Fibroblast of lung (primary cell): Measurements from ENCODE around the gene MLPH. TPM values are rescaled to one million over a fixed set of nuclear protein-coding genes. Genes with fewer than 3 reads are reported as not detected.

ENCODE experiments used
- DNase-seq, 2 donors: peaks; one replicate each; pipeline versions ENCODE4 v3.0.0 to v3.0.0-alpha.2; 2010; ENCODE audit warnings: low read depth in 2 of 2
- H2AFZ ChIP-seq: 2 replicates; pipeline ENCODE4 v1.5.1; 2012; ENCODE audit warnings: low read length, control low read depth, inconsistent platforms
- H3K27ac ChIP-seq: 2 replicates; pipeline ENCODE4 v1.5.1; 2011; ENCODE audit warnings: low read length, control low read depth; ENCODE audit not compliant: insufficient read depth
- H3K27me3 ChIP-seq: 2 replicates; pipeline ENCODE4 v1.5.1; 2011; ENCODE audit warnings: mild to moderate bottlenecking, low read length; ENCODE audit not compliant: control insufficient read depth, insufficient read depth
- H3K36me3 ChIP-seq: 2 replicates; pipeline ENCODE4 v1.5.1; 2011; ENCODE audit warnings: low read length; ENCODE audit not compliant: control insufficient read depth, insufficient read depth
- H3K4me1 ChIP-seq: 2 replicates; pipeline ENCODE4 v1.5.1; 2011; ENCODE audit warnings: low read length; ENCODE audit not compliant: control insufficient read depth, insufficient read depth; ENCODE audit errors: extremely low read depth
- H3K4me2 ChIP-seq: 2 replicates; pipeline ENCODE4 v1.5.1; 2011; ENCODE audit warnings: low read length, control low read depth; ENCODE audit not compliant: insufficient read depth; ENCODE audit errors: extremely low read depth
- H3K4me3 ChIP-seq, 4 experiments: fragments of 200-600 bp in 1 of 4; sonication (generic) in 1 of 4; replicated peaks in 1 of 4; 2 replicates each; pipeline ENCODE4 v1.5.1; 2011 to 2016; ENCODE audit warnings: low read length in 4 of 4, low read depth in 3 of 4, mild to moderate bottlenecking in 3 of 4, control low read depth in 2 of 4, inconsistent platforms in 1 of 4, mixed read lengths in 1 of 4; ENCODE audit not compliant: insufficient read depth in 1 of 4; ENCODE audit errors: control extremely low read depth in 1 of 4
- H3K79me2 ChIP-seq: 2 replicates; pipeline ENCODE4 v1.5.1; 2012; ENCODE audit warnings: mild to moderate bottlenecking, low read length, inconsistent platforms; ENCODE audit not compliant: control insufficient read depth, insufficient read depth
- H3K9ac ChIP-seq: 2 replicates; pipeline ENCODE4 v1.5.1; 2011; ENCODE audit warnings: mild to moderate bottlenecking, low read length, control low read depth; ENCODE audit not compliant: insufficient read depth
- H3K9me3 ChIP-seq: 2 replicates; pipeline ENCODE4 v1.5.1; 2012; ENCODE audit warnings: low read depth, low read length; ENCODE audit not compliant: control insufficient read depth, insufficient read depth
- H4K20me1 ChIP-seq: 2 replicates; pipeline ENCODE4 v1.5.1; 2011; ENCODE audit warnings: low read length; ENCODE audit not compliant: control insufficient read depth, insufficient read depth; ENCODE audit errors: extremely low read depth
- CTCF ChIP-seq, 2 donors: IDR thresholded peaks in 1 of 2; conservative IDR thresholded peaks in 1 of 2; 1 replicate in 1 of 2; 2 replicates in 1 of 2; pipeline ENCODE4 v1.5.1; 2011 to 2012; ENCODE audit warnings: low read length in 2 of 2, control low read depth in 1 of 2, inconsistent platforms in 1 of 2, low read depth in 1 of 2, mild to moderate bottlenecking in 1 of 2
- EZH2 ChIP-seq: IDR thresholded peaks from 2 replicates; pipeline ENCODE4 v1.5.1; 2012; ENCODE audit warnings: low read length, control low read depth, mild to moderate bottlenecking; ENCODE audit errors: missing control alignments
- polyA plus RNA-seq, 2 donors: library from polyadenylated mRNA; depleted of rRNA in 1 of 2; stranded (reverse) in 1 of 2; unstranded in 1 of 2; fragments of >200 nt; gene quantifications; 2 replicates each; pipeline ENCODE4 v1.2.1, GENCODE V29; 2011 to 2012; ENCODE audit warnings: missing spikeins in 1 of 2
- total RNA-seq: library from RNA; depleted of rRNA; stranded (reverse); fragments of >200 nt; gene quantifications from 2 replicates; pipeline ENCODE4 v1.2.1, GENCODE V29; 2014

The MLPH gene
- total and polyA plus RNA-seq, 2 donors (not counting 1 experiment from before 2014, with no cell fraction given), result 3.1 to 10.7 TPM

- Histone ChIP-seq H2AFZ (no peak overlapping the region), H3K4me3 (no peak overlapping the region), H3K4me1 (peaks cover 8% of the 10 kb centered on the region), H4K20me1 (no peaks in the 10 kb centered on the region), H3K27ac (no peak overlapping the region), H3K4me2 (no peak overlapping the region), H3K36me3 (no peaks in the 10 kb centered on the region), H3K9ac (no peak overlapping the region), H3K27me3 (no peaks in the 10 kb centered on the region), H3K79me2 (no peaks in the 10 kb centered on the region), H3K9me3 (no peaks in the 10 kb centered on the region)
- DNase-seq, result no peak
- TF ChIP-seq CTCF (conservative IDR thresholded peaks at IDR 0.05 in 1 of 2, IDR thresholded peaks at IDR 0.05 in 1 of 2; ENCODE audit: low read depth in 1 of 2, low read length in 2 of 2), result no peak
- TF ChIP-seq EZH2, result no peak
These were observed 115.4 kb downstream of the MLPH start for GRCh38 chr2:237602409-237602808.

GRCh38 chr2:237603049-237603717 lies 116.1 kb downstream of the MLPH start:
- Histone ChIP-seq H3K4me2 (no peak overlapping the region), H3K27ac (peak overlapping the region; percentile 22), H3K9me3 (no peaks in the 10 kb centered on the region), H3K36me3 (no peaks in the 10 kb centered on the region), H3K4me3 (no peak overlapping the region), H3K4me1 (peaks cover 8% of the 10 kb centered on the region), H3K27me3 (no peaks in the 10 kb centered on the region), H3K9ac (no peak overlapping the region), H2AFZ (peak overlapping the region; percentile 17), H3K79me2 (no peaks in the 10 kb centered on the region), H4K20me1 (no peaks in the 10 kb centered on the region)
- no peak for TF ChIP-seq CTCF (conservative IDR thresholded peaks at IDR 0.05 in 1 of 2, IDR thresholded peaks at IDR 0.05 in 1 of 2; ENCODE audit: low read depth in 1 of 2, low read length in 2 of 2)
- no peak for TF ChIP-seq EZH2
- no peak for DNase-seq

GRCh38 chr2:237603718-237604362 lies 116.8 kb downstream of the MLPH start:
- no peaks in the 10 kb centered on the region for H3K36me3 ChIP-seq
- DNase-seq, result peak; percentile 46 to 65
- no peak overlapping the region for H3K4me3 ChIP-seq
- TF ChIP-seq CTCF (conservative IDR thresholded peaks at IDR 0.05 in 1 of 2, IDR thresholded peaks at IDR 0.05 in 1 of 2; ENCODE audit: low read depth in 1 of 2, low read length in 2 of 2) (no peak), EZH2 (no peak)
- no peaks in the 10 kb centered on the region for H3K9me3 ChIP-seq
- no peaks in the 10 kb centered on the region for H3K79me2 ChIP-seq
- H2AFZ ChIP-seq, result peak overlapping the region; percentile 17
- no peak overlapping the region for H3K4me2 ChIP-seq
- peak overlapping the region; percentile 6 for H3K27ac ChIP-seq
- H3K27me3 ChIP-seq, result no peaks in the 10 kb centered on the region
- H4K20me1 ChIP-seq, result no peaks in the 10 kb centered on the region
- H3K9ac ChIP-seq, result no peak overlapping the region
- peaks cover 8% of the 10 kb centered on the region for H3K4me1 ChIP-seq
